ENCODE results near the gene ACTRT2. TPM values are rescaled to one million over a fixed set of nuclear protein-coding genes. Genes with fewer than 3 reads are reported as not detected.

The ACTRT2 gene
- total RNA-seq, 1 donor from 2014 or later = not detected

- DNase-seq (ENCODE audit: low read depth in 2 of 2) = no peak
Measured at GRCh38 chr1:3002349-3003038, 18.8 kb upstream of the ACTRT2 start.

GRCh38 chr1:3003039-3003940 is 18.0 kb upstream of the ACTRT2 start:
- no peak for DNase-seq (ENCODE audit: low read depth in 2 of 2)

- no peak for DNase-seq (ENCODE audit: low read depth in 2 of 2)
Measured at GRCh38 chr1:3003941-3004270, 17.4 kb upstream of the ACTRT2 start.

GRCh38 chr1:3004285-3005205 is 16.7 kb upstream of the ACTRT2 start:
- no peak for DNase-seq (ENCODE audit: low read depth in 2 of 2)

GRCh38 chr1:3005771-3006170 is 15.5 kb upstream of the ACTRT2 start:
- DNase-seq (ENCODE audit: low read depth in 2 of 2) = no peak

GRCh38 chr1:3007298-3008147 is 13.7 kb upstream of the ACTRT2 start:
- DNase-seq (ENCODE audit: low read depth in 2 of 2) = no peak

GRCh38 chr1:3009021-3009420 is 12.2 kb upstream of the ACTRT2 start:
- no peak for DNase-seq (ENCODE audit: low read depth in 2 of 2)

- DNase-seq (ENCODE audit: low read depth in 2 of 2) = no peak
Measured at GRCh38 chr1:3009556-3009955, 11.7 kb upstream of the ACTRT2 start.

- DNase-seq (ENCODE audit: low read depth in 2 of 2) = no peak
Measured at GRCh38 chr1:3011127-3011526, 10.1 kb upstream of the ACTRT2 start.

- DNase-seq (ENCODE audit: low read depth in 2 of 2) = no peak
Measured at GRCh38 chr1:3011631-3012455, 9.4 kb upstream of the ACTRT2 start.

- DNase-seq (ENCODE audit: low read depth in 2 of 2) = no peak
Measured at GRCh38 chr1:3012456-3013291, 8.6 kb upstream of the ACTRT2 start.

GRCh38 chr1:3013371-3014049 is 7.8 kb upstream of the ACTRT2 start:
- no peak for DNase-seq (ENCODE audit: low read depth in 2 of 2)

GRCh38 chr1:3014050-3014440 is 7.2 kb upstream of the ACTRT2 start:
- DNase-seq (ENCODE audit: low read depth in 2 of 2) = no peak

- DNase-seq (ENCODE audit: low read depth in 2 of 2) = no peak
Measured at GRCh38 chr1:3014443-3015268, 6.6 kb upstream of the ACTRT2 start.

GRCh38 chr1:3015269-3015635 is 6.0 kb upstream of the ACTRT2 start:
- no peak for DNase-seq (ENCODE audit: low read depth in 2 of 2)

GRCh38 chr1:3015744-3016143 is 5.5 kb upstream of the ACTRT2 start:
- DNase-seq (ENCODE audit: low read depth in 2 of 2) = no peak

GRCh38 chr1:3016641-3017439 is 4.4 kb upstream of the ACTRT2 start:
- DNase-seq (ENCODE audit: low read depth in 2 of 2) = no peak

All from dermis microvascular lymphatic vessel endothelial cell (primary cell).